Amniotic stem cell (primary cell): ENCODE data around the gene VSTM2L.

Experiments
- DNase-seq: peaks from one replicate; lab custom pipeline; 2025; lab: John Stamatoyannopoulos, UW

Gene VSTM2L

GRCh38 chr20:37878835-37879599 lies 23.9 kb upstream of the VSTM2L start:
- no peak for DNase-seq

GRCh38 chr20:37879843-37880242 lies 23.1 kb upstream of the VSTM2L start:
- no peak for DNase-seq

GRCh38 chr20:37880726-37881591 lies 22.0 kb upstream of the VSTM2L start:
- no peak for DNase-seq

GRCh38 chr20:37881601-37882343 lies 21.2 kb upstream of the VSTM2L start:
- DNase-seq = no peak

- DNase-seq = no peak
These were observed 19.8 kb upstream of the VSTM2L start for GRCh38 chr20:37882961-37883712.

GRCh38 chr20:37885042-37885441 lies 17.9 kb upstream of the VSTM2L start:
- DNase-seq = no peak

GRCh38 chr20:37885593-37886503 lies 17.1 kb upstream of the VSTM2L start:
- DNase-seq = no peak

GRCh38 chr20:37886851-37887297 lies 16.1 kb upstream of the VSTM2L start:
- no peak for DNase-seq

GRCh38 chr20:37888641-37889040 lies 14.3 kb upstream of the VSTM2L start:
- DNase-seq = no peak

GRCh38 chr20:37890108-37890507 lies 12.8 kb upstream of the VSTM2L start:
- DNase-seq = no peak

- no peak for DNase-seq
These were observed 12.3 kb upstream of the VSTM2L start for GRCh38 chr20:37890643-37891042.

GRCh38 chr20:37892001-37892400 lies 10.9 kb upstream of the VSTM2L start:
- no peak for DNase-seq

GRCh38 chr20:37893566-37894241 lies 9.2 kb upstream of the VSTM2L start:
- DNase-seq = no peak

GRCh38 chr20:37894454-37894853 lies 8.5 kb upstream of the VSTM2L start:
- DNase-seq = no peak

- DNase-seq = no peak
These were observed 7.8 kb upstream of the VSTM2L start for GRCh38 chr20:37895166-37895565.

GRCh38 chr20:37896932-37897548 lies 5.9 kb upstream of the VSTM2L start:
- DNase-seq = no peak

- no peak for DNase-seq
These were observed 4.5 kb upstream of the VSTM2L start for GRCh38 chr20:37898233-37899104.
